ENCODE results near the gene COL5A1.

Gene COL5A1

DNA sequence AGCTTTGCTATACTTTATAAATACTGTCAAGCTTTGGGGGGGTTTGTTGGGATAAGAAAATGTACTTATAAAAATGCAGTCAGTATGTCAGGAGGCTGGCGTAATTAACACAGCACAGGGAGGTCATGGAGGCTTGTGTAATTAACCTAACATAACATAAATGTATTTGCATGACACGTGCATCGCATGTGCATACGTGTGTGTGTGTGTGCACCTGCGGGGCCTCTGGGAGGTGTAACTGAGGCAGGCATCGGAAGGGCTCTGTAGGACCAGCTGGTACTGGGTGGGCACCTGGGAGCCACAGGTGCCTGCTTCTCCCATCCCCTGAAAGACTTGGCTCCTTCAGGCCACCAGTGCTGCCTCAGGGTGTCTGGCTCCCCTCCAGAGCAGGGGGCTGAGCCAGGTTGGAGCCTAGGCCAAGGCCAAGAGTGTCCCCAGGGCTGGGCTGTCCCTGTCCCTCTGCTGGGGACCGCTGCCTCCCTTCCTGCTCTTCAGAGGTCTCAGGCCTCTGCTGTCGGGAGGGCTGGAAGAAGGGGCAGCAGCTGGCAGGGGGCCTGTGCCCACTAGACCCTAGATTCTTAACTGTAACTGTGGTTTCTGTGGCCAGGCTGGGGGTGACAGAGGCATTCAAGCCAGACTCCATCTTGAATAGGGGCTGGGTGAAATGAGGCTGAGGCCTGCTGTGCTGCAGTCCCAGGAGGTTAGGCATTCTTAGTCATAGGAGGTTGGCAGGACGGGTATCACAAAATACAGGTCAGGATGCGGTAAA is 248.0 kb downstream of the COL5A1 start:
- no peak for ATAC-seq
- TF ChIP-seq RARB (CRISPR knock-in tag; IDR thresholded peaks at IDR 0.05) (no peak), ZC3H10 (CRISPR knock-in tag; IDR thresholded peaks at IDR 0.05) (no peak), POU6F1 (CRISPR knock-in tag; IDR thresholded peaks at IDR 0.05; ENCODE audit: borderline replicate concordance, low read depth) (no peak), GLIS3 (CRISPR knock-in tag; IDR thresholded peaks at IDR 0.05) (no peak), ESRRG (CRISPR knock-in tag; IDR thresholded peaks at IDR 0.05) (no peak), ISL1 (CRISPR knock-in tag; IDR thresholded peaks at IDR 0.05) (no peak), SNAI2 (CRISPR knock-in tag; IDR thresholded peaks at IDR 0.05) (no peak), ZFP3 (CRISPR knock-in tag; IDR thresholded peaks at IDR 0.05) (no peak)

GRCh38 chr9:134890155-134890495 is 248.5 kb downstream of the COL5A1 start:
- no peak for TF ChIP-seq SNAI2 (CRISPR knock-in tag; IDR thresholded peaks at IDR 0.05)
- TF ChIP-seq TSHZ2 (CRISPR knock-in tag; IDR thresholded peaks at IDR 0.05), result no peak
- no peak for TF ChIP-seq ZC3H10 (CRISPR knock-in tag; IDR thresholded peaks at IDR 0.05)
- TF ChIP-seq ZNF565 (CRISPR knock-in tag; conservative IDR thresholded peaks at IDR 0.05; ENCODE audit: low read depth), result no peak
- no peak for TF ChIP-seq PATZ1 (CRISPR knock-in tag; IDR thresholded peaks at IDR 0.05; ENCODE audit: borderline replicate concordance)
- TF ChIP-seq OSR1 (CRISPR knock-in tag; IDR thresholded peaks at IDR 0.05), result no peak
- TF ChIP-seq TCF4 (CRISPR knock-in tag; IDR thresholded peaks at IDR 0.05; ENCODE audit: borderline replicate concordance), result no peak
- ATAC-seq, result no peak

GRCh38 chr9:134891053-134891452 is 249.4 kb downstream of the COL5A1 start:
- TF ChIP-seq ARNTL (CRISPR knock-in tag; IDR thresholded peaks at IDR 0.05; ENCODE audit: borderline replicate concordance, low read depth) (no peak), GLIS3 (CRISPR knock-in tag; IDR thresholded peaks at IDR 0.05) (no peak), RARB (CRISPR knock-in tag; IDR thresholded peaks at IDR 0.05) (no peak), TSHZ2 (CRISPR knock-in tag; IDR thresholded peaks at IDR 0.05) (no peak), ISL1 (CRISPR knock-in tag; IDR thresholded peaks at IDR 0.05) (no peak), TCF4 (CRISPR knock-in tag; IDR thresholded peaks at IDR 0.05; ENCODE audit: borderline replicate concordance) (no peak), ZFP3 (CRISPR knock-in tag; IDR thresholded peaks at IDR 0.05) (no peak)

DNA sequence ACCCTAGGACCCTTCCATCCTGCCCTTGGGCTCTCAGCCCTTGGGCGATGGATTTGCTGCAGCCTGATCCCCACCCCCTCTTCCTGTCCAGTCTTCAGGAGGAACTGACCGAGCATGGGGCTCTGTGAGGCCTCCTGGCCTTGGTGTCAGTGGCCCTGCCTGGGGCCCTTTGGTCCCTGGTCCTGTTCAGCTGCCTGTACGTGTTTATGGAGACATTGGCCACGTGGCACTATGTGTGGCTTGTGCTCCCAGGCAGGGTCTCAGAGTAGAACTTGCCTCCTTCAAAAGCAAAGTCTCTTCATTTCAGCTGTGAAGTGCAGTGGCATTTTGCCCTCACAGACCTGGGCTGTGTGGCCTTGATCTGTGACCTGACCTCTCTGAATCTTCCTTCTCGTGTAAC is 250.1 kb downstream of the COL5A1 start:
- TF ChIP-seq ISL1 (CRISPR knock-in tag; IDR thresholded peaks at IDR 0.05), result no peak
- no peak for TF ChIP-seq PATZ1 (CRISPR knock-in tag; IDR thresholded peaks at IDR 0.05; ENCODE audit: borderline replicate concordance)
- no peak for TF ChIP-seq ZNF8 (CRISPR knock-in tag; IDR thresholded peaks at IDR 0.05)
- TF ChIP-seq ESRRG (CRISPR knock-in tag; IDR thresholded peaks at IDR 0.05), result no peak
- TF ChIP-seq ZC3H10 (CRISPR knock-in tag; IDR thresholded peaks at IDR 0.05), result no peak
- no peak for TF ChIP-seq GLIS3 (CRISPR knock-in tag; IDR thresholded peaks at IDR 0.05)
- TF ChIP-seq ARNTL (CRISPR knock-in tag; IDR thresholded peaks at IDR 0.05; ENCODE audit: borderline replicate concordance, low read depth), result no peak
- TF ChIP-seq ZFP3 (CRISPR knock-in tag; IDR thresholded peaks at IDR 0.05), result no peak
- no peak for TF ChIP-seq TOX (CRISPR knock-in tag; IDR thresholded peaks at IDR 0.05; ENCODE audit: borderline replicate concordance)
- no peak for TF ChIP-seq TSHZ2 (CRISPR knock-in tag; IDR thresholded peaks at IDR 0.05)
- TF ChIP-seq OSR1 (CRISPR knock-in tag; IDR thresholded peaks at IDR 0.05), result no peak
- no peak for ATAC-seq

More at GRCh38 chr9:134891053-134891452, 249.4 kb downstream of the COL5A1 start:
- ATAC-seq, result no peak

Measured in SK-N-SH treated with all-trans-retinoic acid at 6 μM for 48 hours (cell line).